Activated CD4-positive, alpha-beta memory T cell treated with anti-CD3 and anti-CD28 coated beads for 36 hours (primary cell): ENCODE results near the gene ZNF566. TPM values are rescaled to one million over a fixed set of nuclear protein-coding genes. Genes with fewer than 3 reads are reported as not detected.
"Not testable (repeated sequence)": the region's sequence is repeated elsewhere in the genome, so short reads cannot be mapped to it uniquely, and the experiment has no call there.

Experiments
- CTCF ChIA-PET: fragments of 350-600 bp; sonication (Branson Sonifier 250); formaldehyde crosslinking; loops from one replicate; lab custom pipeline; 2021; ENCODE audit warnings: antibody characterized with exemption, inconsistent platforms; lab: Charles Lee
- POLR2A ChIA-PET: fragments of 350-600 bp; sonication (Branson Sonifier 250); formaldehyde crosslinking; loops from one replicate; lab custom pipeline; 2021; ENCODE audit warnings: antibody characterized with exemption; lab: Charles Lee
- DNase-seq: peaks from one replicate; pipeline ENCODE4 v3.0.0-alpha.2; 2020
- H3K27ac Mint-ChIP-seq: one replicate; pipeline ENCODE4 v1.8.0; 2021; ENCODE audit warnings: mixed read lengths
- H3K27me3 Mint-ChIP-seq: one replicate; pipeline ENCODE4 v1.8.0; 2021; ENCODE audit warnings: mixed read lengths
- H3K36me3 Mint-ChIP-seq: one replicate; pipeline ENCODE4 v1.8.0; 2021; ENCODE audit warnings: mixed read lengths
- H3K4me1 Mint-ChIP-seq: one replicate; pipeline ENCODE4 v1.8.0; 2021; ENCODE audit warnings: low read depth, mixed read lengths
- H3K4me3 Mint-ChIP-seq: one replicate; pipeline ENCODE4 v1.8.0; 2021; ENCODE audit warnings: mild to moderate bottlenecking, mixed read lengths
- H3K9me3 Mint-ChIP-seq: one replicate; pipeline ENCODE4 v1.8.0; 2021; ENCODE audit warnings: mixed read lengths
- intact Hi-C: fragments of 100-400 bp; cut with micrococcal nuclease; formaldehyde crosslinking; loops from one replicate; pipeline ENCODE4 v1.15.1; 2023
- total RNA-seq, 2 experiments: library from RNA; stranded (reverse); gene quantifications; one replicate each; pipeline ENCODE4 v1.2.3, GENCODE V29; 2021

Gene ZNF566
- total RNA-seq, 2 experiments from 2014 or later, result 3.8 to 4.6 TPM

- intact Hi-C loops, CTCF ChIA-PET, H3K27me3 Mint-ChIP-seq, H3K27ac Mint-ChIP-seq, H3K36me3 Mint-ChIP-seq, POLR2A ChIA-PET, H3K4me3 Mint-ChIP-seq: not testable (repeated sequence)
- peaks cover 14% of the 10 kb centered on the region for H3K4me1 Mint-ChIP-seq
- H3K9me3 Mint-ChIP-seq, result peaks cover 26% of the 10 kb centered on the region
- peak; percentile 59 for DNase-seq
These were observed 3.5 kb upstream of the ZNF566 start for GRCh38 chr19:36492689-36493453.

- POLR2A ChIA-PET, CTCF ChIA-PET, H3K4me3 Mint-ChIP-seq, DNase-seq, H3K27me3 Mint-ChIP-seq, intact Hi-C loops: not testable (repeated sequence)
- Mint-ChIP-seq H3K27ac (peak overlapping the region; percentile 99), H3K36me3 (peaks cover 15% of the 10 kb centered on the region), H3K4me1 (peaks cover 23% of the 10 kb centered on the region), H3K9me3 (peaks cover 19% of the 10 kb centered on the region)
These were observed 1.5 kb upstream of the ZNF566 start for GRCh38 chr19:36490846-36491245.

GRCh38 chr19:36489920-36490415 lies 607 bp upstream of the ZNF566 start:
- Mint-ChIP-seq H3K36me3 (peaks cover 18% of the 10 kb centered on the region), H3K9me3 (peaks cover 20% of the 10 kb centered on the region), H3K4me1 (peaks cover 23% of the 10 kb centered on the region), H3K27me3 (no peaks in the 10 kb centered on the region), H3K27ac (peak overlapping the region; percentile 99), H3K4me3 (peak overlapping the region; percentile 95)
- POLR2A ChIA-PET, result interaction anchor here (0.7 to 2.4 kb wide), 9 partner anchors 11 to 360 kb away, joined by 3 to 17 read pairs (median 8); partner anchors contain the start of genes ZNF146, ZNF260, ZNF382 and ZNF461
- intact Hi-C loops, result loop anchor here (1.0 to 5.0 kb wide), 13 partner anchors 38 to 977 kb away; partner anchors contain the start of genes TBCB, ZFP14, ZFP82 and ZNF146
- peak; percentile 78 for DNase-seq
- CTCF ChIA-PET, result interaction anchor here (0.6 to 1.9 kb wide), 2 partner anchors 111 to 115 kb away, joined by 3 to 6 read pairs; partner anchors contain the start of genes ZFP14 and ZNF382

GRCh38 chr19:36488846-36489117 lies 579 bp downstream of the ZNF566 start:
- intact Hi-C loops, result loop anchor here (1.0 to 5.0 kb wide), 13 partner anchors 40 to 978 kb away; partner anchors contain the start of genes TBCB, ZFP14, ZFP82 and ZNF146
- peaks cover 23% of the 10 kb centered on the region for H3K9me3 Mint-ChIP-seq
- H3K4me1 Mint-ChIP-seq, result peaks cover 23% of the 10 kb centered on the region
- ChIA-PET POLR2A (interaction anchor here (0.9 to 2.4 kb wide), 11 partner anchors 10 to 829 kb away, joined by 3 to 17 read pairs (median 6); partner anchors contain the start of genes ZNF146, ZNF260, ZNF382 and ZNF383), CTCF (interaction anchor here (1.0 to 1.9 kb wide), 2 partner anchors 110 to 361 kb away, joined by 3 to 6 read pairs; partner anchors contain the start of gene ZFP14)
- H3K27ac Mint-ChIP-seq, result peak overlapping the region; percentile 99
- DNase-seq, result peak; percentile 69
- H3K4me3 Mint-ChIP-seq, result peak overlapping the region; percentile 95
- H3K36me3 Mint-ChIP-seq, result peaks cover 24% of the 10 kb centered on the region
- H3K27me3 Mint-ChIP-seq, result no peaks in the 10 kb centered on the region

GRCh38 chr19:36488118-36488845 lies 1.1 kb downstream of the ZNF566 start:
- DNase-seq, result no peak
- intact Hi-C loops, result loop anchor here (2.0 to 5.0 kb wide), 5 partner anchors 179 to 979 kb away; partner anchors contain the start of genes TBCB, ZNF146, ZNF420 and ZNF461
- ChIA-PET POLR2A (interaction anchor here (1.2 to 2.4 kb wide), 8 partner anchors 40 to 829 kb away, joined by 3 to 17 read pairs (median 8); partner anchors contain the start of genes ZNF146, ZNF260, ZNF382 and ZNF383), CTCF (interaction anchor here (1.0 to 1.9 kb wide), 2 partner anchors 110 to 360 kb away, joined by 3 to 6 read pairs; partner anchors contain the start of gene ZFP14)
- Mint-ChIP-seq H3K36me3 (peaks cover 27% of the 10 kb centered on the region), H3K4me1 (peaks cover 23% of the 10 kb centered on the region), H3K27ac (peak overlapping the region; percentile 99), H3K4me3 (peak overlapping the region; percentile 95), H3K27me3 (no peaks in the 10 kb centered on the region), H3K9me3 (peaks cover 25% of the 10 kb centered on the region)

- ChIA-PET POLR2A (interaction anchor here (0.6 kb wide), 1 partner anchor 290 kb away, joined by 3 read pairs; no protein-coding TSS in a partner anchor), CTCF (no interaction called here)
- intact Hi-C loops, result no loop called here
These were observed 5.7 kb downstream of the ZNF566 start for GRCh38 chr19:36483653-36484052.

GRCh38 chr19:36482876-36483275 lies 6.5 kb downstream of the ZNF566 start:
- peaks cover 9% of the 10 kb centered on the region for H3K4me1 Mint-ChIP-seq
- peaks cover 55% of the 10 kb centered on the region for H3K36me3 Mint-ChIP-seq
- POLR2A ChIA-PET, result no interaction called here
- no peak overlapping the region for H3K27ac Mint-ChIP-seq
- H3K27me3 Mint-ChIP-seq, result no peaks in the 10 kb centered on the region
- intact Hi-C loops, result no loop called here
- H3K4me3 Mint-ChIP-seq, result no peak overlapping the region
- CTCF ChIA-PET, result no interaction called here
- no peak for DNase-seq
- H3K9me3 Mint-ChIP-seq, result peaks cover 39% of the 10 kb centered on the region

More at GRCh38 chr19:36483653-36484052, 5.7 kb downstream of the ZNF566 start:
- H3K9me3 Mint-ChIP-seq, result peaks cover 39% of the 10 kb centered on the region
- H3K4me1 Mint-ChIP-seq, result peaks cover 17% of the 10 kb centered on the region
- DNase-seq, result no peak
- H3K4me3 Mint-ChIP-seq, result no peak overlapping the region
- no peak overlapping the region for H3K27ac Mint-ChIP-seq
- H3K36me3 Mint-ChIP-seq, result peaks cover 52% of the 10 kb centered on the region
- H3K27me3 Mint-ChIP-seq, result no peaks in the 10 kb centered on the region

- intact Hi-C loops, result no loop called here
- H3K4me3 Mint-ChIP-seq, result no peak overlapping the region
- ChIA-PET CTCF (no interaction called here), POLR2A (no interaction called here)
- H3K36me3 Mint-ChIP-seq, result peaks cover 65% of the 10 kb centered on the region
- no peak overlapping the region for H3K27ac Mint-ChIP-seq
- H3K4me1 Mint-ChIP-seq, result no peaks in the 10 kb centered on the region
- no peaks in the 10 kb centered on the region for H3K27me3 Mint-ChIP-seq
- DNase-seq, result no peak
- peaks cover 58% of the 10 kb centered on the region for H3K9me3 Mint-ChIP-seq
These were observed 29.3 kb downstream of the ZNF566 start for GRCh38 chr19:36460046-36460445.

- no peak for DNase-seq
- Mint-ChIP-seq H3K9me3 (peaks cover 69% of the 10 kb centered on the region), H3K4me3 (no peak overlapping the region), H3K4me1 (no peaks in the 10 kb centered on the region), H3K36me3 (peaks cover 78% of the 10 kb centered on the region), H3K27me3 (no peaks in the 10 kb centered on the region), H3K27ac (no peak overlapping the region)
- ChIA-PET POLR2A (no interaction called here), CTCF (no interaction called here)
- intact Hi-C loops, result no loop called here
These were observed 32.5 kb downstream of the ZNF566 start for GRCh38 chr19:36456831-36457230.

GRCh38 chr19:36449059-36449670 lies 40.2 kb downstream of the ZNF566 start:
- peaks cover 72% of the 10 kb centered on the region for H3K9me3 Mint-ChIP-seq
- no peaks in the 10 kb centered on the region for H3K4me1 Mint-ChIP-seq
- H3K4me3 Mint-ChIP-seq, result no peak overlapping the region
- DNase-seq, result no peak
- ChIA-PET POLR2A (no interaction called here), CTCF (no interaction called here)
- H3K36me3 Mint-ChIP-seq, result peaks cover 76% of the 10 kb centered on the region
- no peaks in the 10 kb centered on the region for H3K27me3 Mint-ChIP-seq
- no peak overlapping the region for H3K27ac Mint-ChIP-seq
- intact Hi-C loops, result no loop called here

GRCh38 chr19:36441339-36441738 lies 48.0 kb downstream of the ZNF566 start:
- Mint-ChIP-seq H3K36me3 (peaks cover 26% of the 10 kb centered on the region), H3K27ac (no peak overlapping the region), H3K9me3 (peaks cover 55% of the 10 kb centered on the region), H3K4me1 (no peaks in the 10 kb centered on the region), H3K27me3 (no peaks in the 10 kb centered on the region), H3K4me3 (no peak overlapping the region)
- intact Hi-C loops, result no loop called here
- no peak for DNase-seq
- ChIA-PET CTCF (no interaction called here), POLR2A (no interaction called here)
